ENCODE data around the gene CABP4. TPM values are rescaled to one million over a fixed set of nuclear protein-coding genes. Genes with fewer than 3 reads are reported as not detected.
A peak's percentile ranks its signal among the peaks of the same experiment; 100 is the strongest.

Gene CABP4
- total RNA-seq, 1 donor: not detected

- no peak for TF ChIP-seq CTCF (IDR thresholded peaks at IDR 0.05; ENCODE audit: insufficient read depth, low read depth, low read length)
- H3K4me3 ChIP-seq (ENCODE audit: low read depth, low read length): peak overlapping the region; percentile 81
- peak; percentile 31 for DNase-seq (ENCODE audit: low read depth)
Observed at GRCh38 chr11:67504005-67504949, 49.1 kb downstream of the CABP4 start.

- peak within 1 kb of the TSS; percentile 81 for H3K4me3 ChIP-seq (ENCODE audit: low read depth, low read length)
- TF ChIP-seq CTCF (IDR thresholded peaks at IDR 0.05; ENCODE audit: insufficient read depth, low read depth, low read length): no peak
- DNase-seq (ENCODE audit: low read depth): peak; percentile 51
Observed at GRCh38 chr11:67504950-67505581, 49.9 kb downstream of the CABP4 start, which contains the start of gene PITPNM1. Gene PITPNM1, minus strand, starts transcription at chr11:67505363. Its CDS starts 1,183 bp downstream, at chr11:67504180.

- TF ChIP-seq CTCF (IDR thresholded peaks at IDR 0.05; ENCODE audit: insufficient read depth, low read depth, low read length): peak; percentile 95
- peak; percentile 88 for DNase-seq (ENCODE audit: low read depth)
- H3K4me3 ChIP-seq (ENCODE audit: low read depth, low read length): peak overlapping the region; percentile 81
Observed at GRCh38 chr11:67505605-67506396, 50.6 kb downstream of the CABP4 start.

GRCh38 chr11:67506426-67507051 lies 51.4 kb downstream of the CABP4 start:
- no peak for TF ChIP-seq CTCF (IDR thresholded peaks at IDR 0.05; ENCODE audit: insufficient read depth, low read depth, low read length)
- no peak overlapping the region for H3K4me3 ChIP-seq (ENCODE audit: low read depth, low read length)
- no peak for DNase-seq (ENCODE audit: low read depth)

GRCh38 chr11:67507242-67507863 lies 52.2 kb downstream of the CABP4 start:
- peak overlapping the region; percentile 90 for H3K4me3 ChIP-seq (ENCODE audit: low read depth, low read length)
- no peak for TF ChIP-seq CTCF (IDR thresholded peaks at IDR 0.05; ENCODE audit: insufficient read depth, low read depth, low read length)
- no peak for DNase-seq (ENCODE audit: low read depth)

All from fibroblast of villous mesenchyme (primary cell).